ENCODE data around the gene CDH5. TPM values are rescaled to one million over a fixed set of nuclear protein-coding genes. Genes with fewer than 3 reads are reported as not detected.

The CDH5 gene
- total and polyA plus RNA-seq, 10 donors: 6.7 to 62.7 (median 40.2) TPM

GRCh38 chr16:66412182-66412581 lies 45.7 kb downstream of the CDH5 start:
- Histone ChIP-seq H3K27ac (no peak overlapping the region), H3K27me3 (replicated peaks in 1 of 7) (peaks cover 0 to 5% (median 0%) of the 10 kb centered on the region in 7 donors), H3K4me3 (no peak overlapping the region), H3K9me3 (peaks cover 0 to 18% (median 12%) of the 10 kb centered on the region in 8 donors), H3K36me3 (peaks cover 0 to 18% (median 0%) of the 10 kb centered on the region in 6 donors), H3K4me1 (peaks cover 5 to 27% (median 22%) of the 10 kb centered on the region in 6 donors)
- TF ChIP-seq CTCF (IDR thresholded peaks at IDR 0.05 in 8 of 11, conservative IDR thresholded peaks at IDR 0.05 in 3 of 11) (no peak), POLR2AphosphoS5 (IDR thresholded peaks at IDR 0.05) (no peak), POLR2A (IDR thresholded peaks at IDR 0.05) (no peak)
- DNase-seq: no peak
- intact Hi-C loops (cut with DNase I; ENCODE audit: low total_unique reads): no loop called here

GRCh38 chr16:66414891-66415290 lies 48.4 kb downstream of the CDH5 start:
- H3K9me3 ChIP-seq: peaks cover 0 to 26% (median 13%) of the 10 kb centered on the region in 8 donors
- H3K36me3 ChIP-seq: peaks cover 0 to 18% (median 0%) of the 10 kb centered on the region in 6 donors
- no peak for TF ChIP-seq POLR2A (IDR thresholded peaks at IDR 0.05)
- TF ChIP-seq POLR2AphosphoS5 (IDR thresholded peaks at IDR 0.05): no peak
- TF ChIP-seq CTCF (IDR thresholded peaks at IDR 0.05 in 8 of 11, conservative IDR thresholded peaks at IDR 0.05 in 3 of 11): no peak
- H3K27me3 ChIP-seq (replicated peaks in 1 of 7): no peaks in the 10 kb centered on the region
- H3K4me3 ChIP-seq: no peak overlapping the region
- DNase-seq: no peak
- H3K4me1 ChIP-seq: peaks cover 0 to 13% (median under 1%) of the 10 kb centered on the region in 6 donors
- 67 to 79% (median 70%) methylated on average over 1 of the region's 1 CpG for WGBS, 5 donors
- H3K27ac ChIP-seq: no peak overlapping the region
- intact Hi-C loops (cut with DNase I; ENCODE audit: low total_unique reads): no loop called here

- H3K36me3 ChIP-seq: peaks cover 0 to 5% (median 0%) of the 10 kb centered on the region in 6 donors
- no peaks in the 10 kb centered on the region for H3K27me3 ChIP-seq (replicated peaks in 1 of 7)
- TF ChIP-seq POLR2A (IDR thresholded peaks at IDR 0.05) (no peak), CTCF (IDR thresholded peaks at IDR 0.05 in 8 of 11, conservative IDR thresholded peaks at IDR 0.05 in 3 of 11) (no peak), POLR2AphosphoS5 (IDR thresholded peaks at IDR 0.05) (no peak)
- no peak overlapping the region for H3K4me3 ChIP-seq
- peaks cover 0 to 13% (median 0%) of the 10 kb centered on the region in 6 donors for H3K4me1 ChIP-seq
- intact Hi-C loops (cut with DNase I; ENCODE audit: low total_unique reads): no loop called here
- no peak overlapping the region for H3K27ac ChIP-seq
- DNase-seq: no peak
- peaks cover 0 to 26% (median 13%) of the 10 kb centered on the region in 8 donors for H3K9me3 ChIP-seq
- 90 to 100% (median 97%) methylated on average over 1 of the region's 1 CpG for WGBS, 5 donors
Observed at GRCh38 chr16:66416136-66416535, 49.6 kb downstream of the CDH5 start.

GRCh38 chr16:66416939-66417700 lies 50.6 kb downstream of the CDH5 start:
- 65 to 79% (median 77%) methylated on average over 9 of the region's 9 CpGs for WGBS, 5 donors
- Histone ChIP-seq H3K4me3 (no peak overlapping the region), H3K9me3 (peaks cover 0 to 23% (median 9%) of the 10 kb centered on the region in 8 donors), H3K27me3 (replicated peaks in 1 of 7) (peaks cover 0 to 6% (median 0%) of the 10 kb centered on the region in 7 donors), H3K27ac (no peak overlapping the region), H3K4me1 (peaks cover 0 to 13% (median 0%) of the 10 kb centered on the region in 6 donors), H3K36me3 (no peaks in the 10 kb centered on the region)
- intact Hi-C loops (cut with DNase I; ENCODE audit: low total_unique reads): no loop called here
- TF ChIP-seq POLR2A (IDR thresholded peaks at IDR 0.05) (no peak), CTCF (IDR thresholded peaks at IDR 0.05 in 8 of 11, conservative IDR thresholded peaks at IDR 0.05 in 3 of 11) (no peak), POLR2AphosphoS5 (IDR thresholded peaks at IDR 0.05) (no peak)
- no peak for DNase-seq
